Common myeloid progenitor, CD34-positive (primary cell): Measurements from ENCODE around the gene SCAF8.

Experiments used
- CTCF ChIA-PET: fragments of 350-600 bp; sonication (Branson Sonifier 250); formaldehyde crosslinking; loops from one replicate; lab custom pipeline; 2021; ENCODE audit warnings: antibody characterized with exemption; lab: Charles Lee
- POLR2A ChIA-PET: fragments of 350-600 bp; sonication (Branson Sonifier 250); formaldehyde crosslinking; loops from one replicate; lab custom pipeline; 2021; ENCODE audit warnings: antibody characterized with exemption; lab: Charles Lee
- DNase-seq, 3 donors: peaks; one replicate each; pipeline versions ENCODE4 v3.0.0 to v3.0.0-alpha.2; 2013
- H3K27ac ChIP-seq, 2 experiments: 1 replicate in 1 of 2; 2 replicates in 1 of 2; pipeline ENCODE4 v1.7.0; 2013; ENCODE audit warnings: inconsistent platforms in 2 of 2, low read length in 2 of 2, mild to moderate bottlenecking in 2 of 2, low read depth in 1 of 2, moderate library complexity in 1 of 2; ENCODE audit not compliant: severe bottlenecking in 2 of 2, insufficient read depth in 1 of 2, poor library complexity in 1 of 2
- H3K27me3 ChIP-seq, 5 experiments: replicated peaks in 2 of 5; 1 replicate in 3 of 5; 2 replicates in 2 of 5; pipeline versions ENCODE4 v1.6.1 to v1.7.0; 2013; ENCODE audit warnings: low read length in 4 of 5, mild to moderate bottlenecking in 2 of 5, moderate library complexity in 2 of 5, inconsistent platforms in 1 of 5; ENCODE audit not compliant: insufficient read depth in 5 of 5, control insufficient read depth in 4 of 5
- H3K36me3 ChIP-seq, 4 experiments: 1 replicate in 2 of 4; 2 replicates in 2 of 4; pipeline versions ENCODE4 v1.6.1 to v1.7.0; 2013; ENCODE audit warnings: low read length in 3 of 4, control low read depth in 1 of 4, mild to moderate bottlenecking in 1 of 4; ENCODE audit not compliant: control insufficient read depth in 4 of 4, insufficient read depth in 4 of 4
- H3K4me1 ChIP-seq, 4 experiments: 1 replicate in 3 of 4; 2 replicates in 1 of 4; pipeline versions ENCODE4 v1.6.1 to v1.7.1; 2013; ENCODE audit warnings: low read length in 3 of 4, mild to moderate bottlenecking in 3 of 4, control low read depth in 1 of 4, inconsistent platforms in 1 of 4, moderate library complexity in 1 of 4; ENCODE audit not compliant: control insufficient read depth in 4 of 4, insufficient read depth in 4 of 4; ENCODE audit errors: control extremely low read depth in 1 of 4
- H3K4me3 ChIP-seq, 7 experiments: 1 replicate in 4 of 7; 2 replicates in 3 of 7; pipeline versions ENCODE4 v1.5.1 to v1.7.0; 2013; ENCODE audit warnings: mild to moderate bottlenecking in 7 of 7, low read length in 6 of 7, moderate library complexity in 6 of 7, inconsistent platforms in 2 of 7, low read depth in 2 of 7, control low read depth in 1 of 7; ENCODE audit not compliant: insufficient read depth in 4 of 7, control insufficient read depth in 1 of 7; ENCODE audit errors: extremely low read depth in 1 of 7
- H3K9me3 ChIP-seq, 5 experiments: 1 replicate in 4 of 5; 2 replicates in 1 of 5; pipeline versions ENCODE4 v1.6.1 to v1.7.1; 2013; ENCODE audit warnings: low read length in 4 of 5, mild to moderate bottlenecking in 2 of 5, inconsistent platforms in 1 of 5, low read depth in 1 of 5, moderate library complexity in 1 of 5; ENCODE audit not compliant: control insufficient read depth in 4 of 5, insufficient read depth in 2 of 5; ENCODE audit errors: control extremely low read depth in 1 of 5
- WGBS: methylation state at CpG from one replicate; pipeline ENCODE4 v1.1.5; 2013; ENCODE audit not compliant: insufficient coverage; 5-methylcytosine and 5-hydroxymethylcytosine counted together

The SCAF8 gene

GRCh38 chr6:154754152-154754551, 20.9 kb downstream of the SCAF8 start:
- Histone ChIP-seq H3K27me3 (no peaks in the 10 kb centered on the region), H3K36me3 (peaks cover 0 to 9% (median 3%) of the 10 kb centered on the region in 4 experiments), H3K4me1 (peaks cover 3 to 27% (median 11%) of the 10 kb centered on the region in 4 experiments), H3K9me3 (peaks cover 0 to 3% (median 0%) of the 10 kb centered on the region in 5 experiments), H3K4me3 (peak overlapping the region in 1 of 7 experiments; percentile 42), H3K27ac (peak overlapping the region in 1 of 2 experiments; percentile 52)
- no CpG with 5 or more reads among the region's 4 CpGs for WGBS
- ChIA-PET POLR2A (interaction anchor here (0.9 kb wide), 1 partner anchor 22 kb away, joined by 3 read pairs; no protein-coding TSS in a partner anchor), CTCF (interaction anchor here (0.7 to 2.1 kb wide), 7 partner anchors 11 to 78 kb away, joined by 3 to 9 read pairs (median 5); no protein-coding TSS in a partner anchor)
- peak; percentile 52 to 87 (median 80) for DNase-seq

- Histone ChIP-seq H3K9me3 (no peaks in the 10 kb centered on the region), H3K27me3 (no peaks in the 10 kb centered on the region), H3K4me1 (peaks cover 3 to 21% (median 8%) of the 10 kb centered on the region in 4 experiments), H3K27ac (no peak overlapping the region), H3K36me3 (peaks cover 0 to 4% (median 3%) of the 10 kb centered on the region in 4 experiments), H3K4me3 (no peak overlapping the region)
- DNase-seq: no peak
- POLR2A ChIA-PET: no interaction called here
- CTCF ChIA-PET: interaction anchor here (0.9 to 1.5 kb wide), 6 partner anchors 8 to 44 kb away, joined by 3 to 6 read pairs (median 3); no protein-coding TSS in a partner anchor
- no CpG with 5 or more reads among the region's 3 CpGs for WGBS
These were observed 24.3 kb downstream of the SCAF8 start for GRCh38 chr6:154757352-154758050.

DNA sequence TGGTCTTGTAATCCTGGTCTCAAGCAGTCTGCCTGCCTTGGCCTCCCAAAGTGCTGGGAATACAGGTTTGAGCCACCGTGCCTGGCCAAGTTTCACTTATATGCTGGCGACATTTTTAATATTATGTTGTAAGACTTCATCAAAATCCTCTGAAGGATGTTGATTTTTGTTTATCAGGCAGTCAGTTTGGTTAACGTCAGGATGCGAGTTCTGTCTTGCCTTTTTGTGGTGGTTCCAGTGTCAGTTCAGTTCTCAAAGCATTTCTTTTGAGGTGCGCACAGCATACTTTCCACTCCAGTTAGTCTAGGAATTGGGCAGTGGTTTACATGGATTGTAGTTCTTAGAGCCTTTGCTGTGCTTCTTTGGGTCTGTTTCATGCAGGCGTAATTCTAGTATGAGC, 24.9 kb downstream of the SCAF8 start:
- H3K36me3 ChIP-seq: peaks cover 2 to 4% (median 3%) of the 10 kb centered on the region in 4 experiments
- H3K4me1 ChIP-seq: peaks cover 3 to 21% (median 8%) of the 10 kb centered on the region in 4 experiments
- ChIA-PET POLR2A (no interaction called here), CTCF (interaction anchor here (1.3 kb wide), 2 partner anchors 10 to 31 kb away, joined by 3 read pairs; no protein-coding TSS in a partner anchor)
- H3K27ac ChIP-seq: no peak overlapping the region
- 83% methylated on average over 6 of the region's 6 CpGs for WGBS
- no peaks in the 10 kb centered on the region for H3K9me3 ChIP-seq
- no peak for DNase-seq
- no peak overlapping the region for H3K4me3 ChIP-seq
- H3K27me3 ChIP-seq: no peaks in the 10 kb centered on the region

GRCh38 chr6:154763650-154764049, 30.4 kb downstream of the SCAF8 start:
- no peak for DNase-seq
- Histone ChIP-seq H3K27me3 (no peaks in the 10 kb centered on the region), H3K4me3 (no peak overlapping the region), H3K27ac (no peak overlapping the region), H3K9me3 (no peaks in the 10 kb centered on the region), H3K4me1 (peaks cover 0 to 12% (median 7%) of the 10 kb centered on the region in 4 experiments), H3K36me3 (peaks cover 3 to 6% (median 4%) of the 10 kb centered on the region in 4 experiments)
- CTCF ChIA-PET: interaction anchor here (1.5 kb wide), 1 partner anchor 40 kb away, joined by 5 read pairs; no protein-coding TSS in a partner anchor
- POLR2A ChIA-PET: no interaction called here
- 100% methylated on average over 1 of the region's 1 CpG for WGBS

- H3K27me3 ChIP-seq: no peaks in the 10 kb centered on the region
- no peaks in the 10 kb centered on the region for H3K9me3 ChIP-seq
- ChIA-PET POLR2A (no interaction called here), CTCF (interaction anchor here (1.4 to 1.9 kb wide), 5 partner anchors 8 to 22 kb away, joined by 3 to 6 read pairs (median 4); no protein-coding TSS in a partner anchor)
- peaks cover 0 to 9% (median 5%) of the 10 kb centered on the region in 4 experiments for H3K4me1 ChIP-seq
- H3K27ac ChIP-seq: no peak overlapping the region
- H3K36me3 ChIP-seq: peaks cover 3 to 4% (median 4%) of the 10 kb centered on the region in 4 experiments
- DNase-seq: no peak
- H3K4me3 ChIP-seq: no peak overlapping the region
- no CpG with 5 or more reads among the region's 1 CpG for WGBS
These were observed 32.1 kb downstream of the SCAF8 start for GRCh38 chr6:154765273-154765672.

DNA sequence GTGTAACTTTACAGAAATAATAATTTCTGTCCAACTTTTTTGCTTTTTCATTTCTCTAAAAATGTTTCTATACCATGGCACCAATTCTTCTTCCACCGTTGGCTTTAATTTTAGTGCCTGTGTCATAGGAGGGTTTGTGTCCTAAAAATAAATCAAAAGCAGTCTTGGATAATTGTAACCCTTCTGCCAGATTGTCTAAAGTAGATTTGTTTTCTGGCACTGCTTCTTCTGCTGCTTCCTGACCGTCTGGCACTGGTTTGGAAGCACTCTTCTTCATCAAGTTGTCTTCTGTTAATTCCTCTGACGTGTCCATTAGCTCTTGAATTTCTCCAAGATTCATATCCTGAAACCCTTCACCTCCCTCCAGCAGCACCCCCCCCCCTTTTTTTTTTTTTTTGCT, 33.1 kb downstream of the SCAF8 start:
- CTCF ChIA-PET: interaction anchor here (1.4 to 1.5 kb wide), 2 partner anchors 9 kb away, joined by 3 read pairs; no protein-coding TSS in a partner anchor
- H3K4me1 ChIP-seq: peaks cover 0 to 9% (median 5%) of the 10 kb centered on the region in 4 experiments
- no peak for DNase-seq

More for the DNA sequence above, 33.1 kb downstream of the SCAF8 start:
- H3K4me3 ChIP-seq: no peak overlapping the region
- 91% methylated on average over 2 of the region's 3 CpGs for WGBS
- H3K9me3 ChIP-seq: no peaks in the 10 kb centered on the region
- POLR2A ChIA-PET: no interaction called here
- no peak overlapping the region for H3K27ac ChIP-seq
- no peaks in the 10 kb centered on the region for H3K27me3 ChIP-seq
- peaks cover 0 to 4% (median 3%) of the 10 kb centered on the region in 4 experiments for H3K36me3 ChIP-seq
